Mesothelial cell of epicardium (in vitro differentiated cells): ENCODE results near the gene MYPN. TPM values are rescaled to one million over a fixed set of nuclear protein-coding genes. Genes with fewer than 3 reads are reported as not detected.
"Not testable (repeated sequence)": the region's sequence is repeated elsewhere in the genome, so short reads cannot be mapped to it uniquely, and the experiment has no call there.

Source experiments
- DNase-seq, 2 experiments: peaks; one replicate each; pipeline ENCODE4 v3.0.0; 2021; ENCODE audit warnings: low spot score in 2 of 2; ENCODE audit not compliant: unreplicated experiment in 2 of 2
- H3K27ac Mint-ChIP-seq: 2 replicates; pipeline ENCODE4 v1.8.0; 2021; ENCODE audit warnings: mixed read lengths
- H3K27me3 Mint-ChIP-seq: 2 replicates; pipeline ENCODE4 v1.8.0; 2021; ENCODE audit warnings: low read depth, mixed read lengths
- H3K36me3 Mint-ChIP-seq: 2 replicates; pipeline ENCODE4 v1.8.0; 2021; ENCODE audit warnings: mixed read lengths
- H3K4me1 Mint-ChIP-seq: 2 replicates; pipeline ENCODE4 v1.8.0; 2021; ENCODE audit warnings: mixed read lengths
- H3K4me3 Mint-ChIP-seq: 2 replicates; pipeline ENCODE4 v1.8.0; 2021; ENCODE audit warnings: mild to moderate bottlenecking, moderate library complexity, mixed read lengths
- H3K9me3 Mint-ChIP-seq: 2 replicates; pipeline ENCODE4 v1.8.0; 2021; ENCODE audit warnings: mixed read lengths
- total RNA-seq: library from RNA; stranded (reverse); gene quantifications from 3 replicates; pipeline ENCODE4 v1.2.1, GENCODE V29; 2021
- TF ChIP-seq, protein P1 (sequence below): fragments of 200-600 bp; sonication (generic); IDR thresholded peaks from one replicate; pipeline ENCODE4 v1.5.0; 2021; ENCODE audit warnings: antibody characterized with exemption; ENCODE audit not compliant: unreplicated experiment

The MYPN gene
- total RNA-seq, 1 donor from 2014 or later = not detected

DNA sequence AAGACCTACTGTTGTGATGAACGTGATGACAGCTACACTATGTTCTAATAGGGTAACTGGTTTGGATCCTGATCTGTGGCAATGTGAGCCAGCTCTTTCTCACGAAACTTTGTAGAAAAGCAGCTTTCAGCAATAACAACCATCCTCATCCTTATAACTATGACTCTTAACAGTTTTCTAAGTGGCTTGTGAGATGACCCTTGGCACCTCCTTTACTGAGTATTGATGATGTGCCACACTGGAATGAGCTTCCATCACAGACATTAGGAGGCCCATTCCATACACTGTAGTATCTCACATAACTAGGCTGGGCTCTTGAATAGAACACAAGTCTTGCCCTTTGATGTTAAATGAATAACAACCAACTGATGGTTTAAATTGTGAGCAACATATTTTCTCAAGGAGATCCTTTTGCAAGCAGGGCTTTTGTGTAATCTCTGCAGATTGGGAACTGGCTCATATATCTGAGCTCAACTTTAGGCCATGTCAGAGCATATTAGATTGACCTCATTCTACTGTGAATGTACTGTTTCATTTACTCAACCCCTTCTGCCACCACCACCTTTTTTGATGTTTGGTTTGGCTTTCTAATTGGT is 46.4 kb downstream of the MYPN start:
- TF ChIP-seq, protein P1, sequence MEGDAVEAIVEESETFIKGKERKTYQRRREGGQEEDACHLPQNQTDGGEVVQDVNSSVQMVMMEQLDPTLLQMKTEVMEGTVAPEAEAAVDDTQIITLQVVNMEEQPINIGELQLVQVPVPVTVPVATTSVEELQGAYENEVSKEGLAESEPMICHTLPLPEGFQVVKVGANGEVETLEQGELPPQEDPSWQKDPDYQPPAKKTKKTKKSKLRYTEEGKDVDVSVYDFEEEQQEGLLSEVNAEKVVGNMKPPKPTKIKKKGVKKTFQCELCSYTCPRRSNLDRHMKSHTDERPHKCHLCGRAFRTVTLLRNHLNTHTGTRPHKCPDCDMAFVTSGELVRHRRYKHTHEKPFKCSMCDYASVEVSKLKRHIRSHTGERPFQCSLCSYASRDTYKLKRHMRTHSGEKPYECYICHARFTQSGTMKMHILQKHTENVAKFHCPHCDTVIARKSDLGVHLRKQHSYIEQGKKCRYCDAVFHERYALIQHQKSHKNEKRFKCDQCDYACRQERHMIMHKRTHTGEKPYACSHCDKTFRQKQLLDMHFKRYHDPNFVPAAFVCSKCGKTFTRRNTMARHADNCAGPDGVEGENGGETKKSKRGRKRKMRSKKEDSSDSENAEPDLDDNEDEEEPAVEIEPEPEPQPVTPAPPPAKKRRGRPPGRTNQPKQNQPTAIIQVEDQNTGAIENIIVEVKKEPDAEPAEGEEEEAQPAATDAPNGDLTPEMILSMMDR = no peak

DNA sequence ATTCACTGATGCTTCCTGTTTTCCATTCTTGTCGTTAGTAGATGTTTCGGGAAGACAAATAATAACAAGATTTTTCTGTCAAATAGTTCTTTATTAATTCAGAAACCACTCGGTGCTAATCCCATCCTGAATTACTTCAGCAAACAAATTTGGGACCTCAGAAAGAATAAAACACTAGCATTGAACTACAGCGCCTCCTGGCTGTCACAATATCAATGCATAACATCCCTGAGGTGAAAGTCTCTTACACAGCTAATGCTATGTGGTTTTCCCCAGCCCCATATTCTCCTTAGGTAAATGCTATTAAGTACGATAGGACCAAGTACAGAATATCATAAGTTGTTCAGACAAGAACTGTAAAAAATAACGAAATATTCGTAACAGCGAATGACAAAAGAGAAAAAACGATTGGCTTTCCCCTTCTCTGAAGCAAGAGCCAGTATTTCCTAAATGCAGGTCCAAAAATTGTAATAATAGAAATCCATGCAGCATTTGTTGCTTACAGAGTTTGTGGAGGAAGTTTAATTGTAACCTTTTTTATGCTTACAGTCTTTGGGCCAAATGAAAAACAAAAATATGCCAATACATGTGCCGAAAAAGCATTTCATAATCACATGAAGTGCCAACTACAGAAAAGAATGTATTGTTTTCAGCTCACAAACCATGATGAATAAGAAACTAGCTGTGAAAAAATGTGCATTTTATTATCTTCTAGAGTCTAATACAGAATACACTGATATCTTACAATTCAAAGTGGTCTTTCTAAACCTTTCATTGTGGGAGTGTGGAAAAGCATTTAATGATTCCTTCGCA is 47.3 kb downstream of the MYPN start:
- TF ChIP-seq, protein P1 = peak; percentile 48
- Mint-ChIP-seq H3K27me3 (no peaks in the 10 kb centered on the region), H3K4me1 (peaks cover 16% of the 10 kb centered on the region), H3K9me3 (no peaks in the 10 kb centered on the region), H3K36me3 (no peaks in the 10 kb centered on the region), H3K27ac (no peak overlapping the region), H3K4me3 (no peak overlapping the region)
- no peak for DNase-seq

More for the DNA sequence above, 46.4 kb downstream of the MYPN start:
- peaks cover 16% of the 10 kb centered on the region for H3K4me1 Mint-ChIP-seq
- no peak overlapping the region for H3K27ac Mint-ChIP-seq
- DNase-seq = no peak
- no peaks in the 10 kb centered on the region for H3K27me3 Mint-ChIP-seq
- H3K4me3 Mint-ChIP-seq = no peak overlapping the region
- H3K36me3 Mint-ChIP-seq = no peaks in the 10 kb centered on the region
- no peaks in the 10 kb centered on the region for H3K9me3 Mint-ChIP-seq

DNA sequence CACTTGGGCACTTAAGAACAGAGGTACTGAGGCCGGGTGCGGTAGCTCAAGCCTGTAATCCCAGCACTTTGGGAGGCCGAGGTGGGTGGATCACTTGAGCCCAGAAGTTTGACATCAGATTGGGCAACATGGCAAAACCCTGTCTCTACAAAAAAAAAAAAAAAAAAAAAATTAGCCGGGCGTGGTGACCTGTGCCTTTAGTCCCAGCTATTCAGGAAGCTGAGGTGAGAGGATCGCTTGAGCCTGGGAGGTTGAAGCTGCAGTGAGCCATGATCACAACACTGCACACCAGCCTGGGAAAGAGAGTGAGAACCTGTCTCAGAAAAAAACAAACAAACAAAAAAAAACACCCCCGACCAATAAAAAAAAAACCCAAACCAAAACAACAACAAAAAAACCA is 48.2 kb downstream of the MYPN start:
- peaks cover 15% of the 10 kb centered on the region for H3K4me1 Mint-ChIP-seq
- not testable (repeated sequence) for DNase-seq

DNA sequence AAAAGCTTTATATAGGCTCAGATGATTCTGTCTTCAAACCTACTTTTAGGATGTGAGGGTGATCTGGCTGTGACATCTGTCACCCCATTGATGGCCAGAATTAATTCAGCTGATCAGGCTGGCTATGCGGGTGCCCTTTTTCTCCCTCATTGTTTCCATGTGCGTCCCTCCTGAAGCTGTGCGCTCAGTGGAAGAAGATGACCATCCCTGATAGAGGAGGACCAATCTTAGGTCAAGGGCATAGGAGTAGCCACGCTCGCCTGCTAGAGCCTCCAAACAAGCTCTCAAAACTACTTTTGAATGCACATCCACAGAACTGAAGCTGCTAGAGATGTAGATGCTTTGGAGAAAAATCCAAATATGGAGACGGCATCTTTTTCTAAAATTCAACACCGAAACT is 48.7 kb downstream of the MYPN start:
- Mint-ChIP-seq H3K4me1 (peaks cover 15% of the 10 kb centered on the region), H3K27ac (no peak overlapping the region), H3K27me3 (no peaks in the 10 kb centered on the region), H3K36me3 (no peaks in the 10 kb centered on the region), H3K4me3 (no peak overlapping the region), H3K9me3 (no peaks in the 10 kb centered on the region)
- TF ChIP-seq, protein P1 = no peak
- no peak for DNase-seq

More for the DNA sequence above, 48.2 kb downstream of the MYPN start:
- H3K27ac Mint-ChIP-seq, H3K36me3 Mint-ChIP-seq, H3K9me3 Mint-ChIP-seq, H3K27me3 Mint-ChIP-seq, H3K4me3 Mint-ChIP-seq: not testable (repeated sequence)

DNA sequence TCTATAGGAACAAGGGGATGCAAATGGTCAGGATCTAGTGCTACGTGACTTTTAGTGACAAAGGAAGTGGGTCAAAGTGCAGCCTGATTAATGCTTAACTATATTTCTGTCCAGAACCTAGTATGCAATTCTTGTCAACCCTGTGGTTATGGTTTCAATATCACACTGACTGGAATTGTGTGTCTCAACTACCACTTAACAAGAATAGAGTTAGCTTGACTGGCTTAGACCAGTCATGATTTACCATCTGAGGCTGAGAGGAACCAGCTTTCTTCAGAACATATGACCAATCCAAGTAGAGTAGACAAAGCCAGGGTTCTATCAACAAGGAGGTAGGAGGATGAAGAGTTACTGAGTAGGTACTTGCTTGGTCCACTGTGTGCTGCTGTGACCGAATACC is 54.4 kb downstream of the MYPN start:
- no peak overlapping the region for H3K27ac Mint-ChIP-seq
- peaks cover 3% of the 10 kb centered on the region for H3K9me3 Mint-ChIP-seq
- no peaks in the 10 kb centered on the region for H3K27me3 Mint-ChIP-seq
- H3K4me1 Mint-ChIP-seq = no peaks in the 10 kb centered on the region
- no peak overlapping the region for H3K4me3 Mint-ChIP-seq
- H3K36me3 Mint-ChIP-seq = no peaks in the 10 kb centered on the region
- DNase-seq = no peak
- TF ChIP-seq, protein P1 = no peak

DNA sequence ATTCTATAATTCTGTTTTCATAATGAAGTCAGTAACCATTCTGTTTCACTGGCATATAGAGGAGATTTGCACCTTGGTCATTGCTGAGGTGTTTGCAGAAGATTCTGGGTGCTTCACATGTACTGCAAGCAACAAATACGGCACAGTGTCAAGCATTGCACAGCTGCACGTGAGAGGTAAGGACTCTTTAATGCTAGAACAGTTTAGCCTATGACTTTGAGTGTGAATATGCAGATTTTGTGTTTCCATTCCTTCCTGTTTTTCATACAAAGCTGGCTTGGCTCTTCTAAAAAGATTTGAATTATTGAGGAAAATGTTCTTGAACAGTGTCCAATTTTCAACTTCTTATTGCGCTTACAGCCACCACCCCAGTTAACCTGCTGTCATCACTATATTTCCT is 56.4 kb downstream of the MYPN start:
- Mint-ChIP-seq H3K27me3 (no peaks in the 10 kb centered on the region), H3K36me3 (no peaks in the 10 kb centered on the region), H3K4me1 (no peaks in the 10 kb centered on the region), H3K9me3 (peaks cover 3% of the 10 kb centered on the region), H3K27ac (no peak overlapping the region), H3K4me3 (no peak overlapping the region)
- TF ChIP-seq, protein P1 = no peak
- DNase-seq = no peak
